ENCODE results near the gene MGA.
A peak's percentile ranks its signal among the peaks of the same experiment; 100 is the strongest.

Gene MGA

DNA sequence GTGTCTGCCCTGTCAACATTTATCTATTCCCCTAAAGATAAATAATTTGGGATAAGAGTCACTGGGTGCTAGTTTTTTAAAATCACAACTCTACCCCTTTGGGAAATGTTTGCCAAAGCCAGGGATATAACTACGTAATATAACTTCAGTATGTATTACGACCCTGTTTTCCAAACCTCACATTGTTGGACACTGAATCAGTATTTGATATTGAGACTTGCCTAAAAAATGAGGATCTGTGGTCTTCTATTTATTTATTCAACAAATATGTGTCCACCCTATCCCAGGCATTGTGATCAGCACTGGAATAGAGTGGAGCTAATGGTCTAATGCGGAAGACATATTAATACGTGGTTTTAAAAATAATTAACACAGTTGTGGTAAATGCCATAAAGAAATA is 4.5 kb upstream of the MGA start:
- H3K4me3 ChIP-seq (ENCODE audit: low read depth, low read length): no peak overlapping the region
- DNase-seq (ENCODE audit: low read depth): no peak

GRCh38 chr15:41656188-41656587 is 4.0 kb upstream of the MGA start:
- no peak for DNase-seq (ENCODE audit: low read depth)
- H3K4me3 ChIP-seq (ENCODE audit: low read depth, low read length): no peak overlapping the region

DNA sequence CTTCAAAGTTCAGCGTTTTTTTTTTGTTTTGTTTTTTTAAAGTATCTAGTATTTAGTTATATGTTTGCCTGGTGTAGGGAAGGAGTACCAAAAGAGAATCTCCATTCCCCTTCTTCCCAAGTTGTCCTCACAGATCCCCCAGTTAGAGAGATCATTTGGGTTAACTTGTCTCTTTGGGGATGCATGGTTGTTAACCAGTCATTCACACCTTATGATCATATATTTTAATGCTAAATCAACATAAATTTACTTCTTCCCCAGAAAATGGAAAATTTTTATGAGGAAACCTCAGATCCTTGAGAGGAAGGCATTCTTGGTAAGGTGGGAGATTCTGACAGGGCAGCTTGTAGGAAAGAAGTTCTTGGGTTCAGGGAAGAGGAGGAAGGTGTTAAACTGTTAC is 1.5 kb upstream of the MGA start:
- no peak for DNase-seq (ENCODE audit: low read depth)
- no peak overlapping the region for H3K4me3 ChIP-seq (ENCODE audit: low read depth, low read length)

- H3K4me3 ChIP-seq (ENCODE audit: low read depth, low read length): no peak overlapping the region
- no peak for DNase-seq (ENCODE audit: low read depth)
These were observed 1.0 kb upstream of the MGA start for GRCh38 chr15:41659190-41659589.

DNA sequence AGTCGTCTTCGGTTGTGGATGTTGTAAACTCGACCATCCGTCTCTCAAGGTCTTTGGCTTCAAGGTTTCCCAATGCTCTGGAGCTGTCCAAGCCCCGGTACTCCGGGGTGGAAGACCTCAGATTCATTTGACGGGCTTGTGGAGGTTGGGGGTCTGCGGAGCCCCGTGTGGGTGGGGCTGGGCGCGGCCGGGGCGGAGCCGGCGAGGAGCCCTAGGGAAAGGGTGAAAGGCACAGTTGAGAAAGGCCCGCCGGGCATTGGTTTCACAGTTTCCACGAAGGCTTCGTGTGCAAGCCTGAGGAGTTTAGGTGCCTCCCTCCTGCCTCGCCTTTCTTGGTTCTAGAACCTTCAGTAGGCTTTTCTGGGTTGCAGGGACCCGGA is 360 bp upstream of the MGA start:
- peak overlapping the region; percentile 71 for H3K4me3 ChIP-seq (ENCODE audit: low read depth, low read length)
- no peak for DNase-seq (ENCODE audit: low read depth)

DNA sequence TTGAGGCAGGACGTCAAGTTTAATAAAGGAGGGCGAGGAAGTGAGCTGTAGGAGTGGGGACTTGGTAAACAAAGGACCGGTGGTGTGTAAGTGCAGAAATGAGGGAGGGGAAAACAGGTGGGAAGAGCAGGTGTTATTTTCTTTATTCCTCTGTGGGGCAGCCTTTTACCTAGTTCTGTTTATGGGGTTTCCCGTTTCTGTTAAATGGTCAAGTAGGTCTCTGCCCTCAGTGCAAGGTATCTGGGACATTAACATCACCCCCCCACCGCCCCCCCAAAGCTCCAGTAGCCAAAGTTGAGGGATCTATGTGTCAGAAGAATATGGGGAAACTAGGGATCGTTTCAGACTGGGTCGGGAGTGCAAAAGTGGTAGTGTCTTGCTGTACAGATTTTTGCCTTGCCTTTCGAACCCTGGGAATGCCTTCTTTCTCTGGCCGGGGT is 893 bp downstream of the MGA start:
- DNase-seq (ENCODE audit: low read depth): no peak
- H3K4me3 ChIP-seq (ENCODE audit: low read depth, low read length): peak overlapping the region; percentile 71

DNA sequence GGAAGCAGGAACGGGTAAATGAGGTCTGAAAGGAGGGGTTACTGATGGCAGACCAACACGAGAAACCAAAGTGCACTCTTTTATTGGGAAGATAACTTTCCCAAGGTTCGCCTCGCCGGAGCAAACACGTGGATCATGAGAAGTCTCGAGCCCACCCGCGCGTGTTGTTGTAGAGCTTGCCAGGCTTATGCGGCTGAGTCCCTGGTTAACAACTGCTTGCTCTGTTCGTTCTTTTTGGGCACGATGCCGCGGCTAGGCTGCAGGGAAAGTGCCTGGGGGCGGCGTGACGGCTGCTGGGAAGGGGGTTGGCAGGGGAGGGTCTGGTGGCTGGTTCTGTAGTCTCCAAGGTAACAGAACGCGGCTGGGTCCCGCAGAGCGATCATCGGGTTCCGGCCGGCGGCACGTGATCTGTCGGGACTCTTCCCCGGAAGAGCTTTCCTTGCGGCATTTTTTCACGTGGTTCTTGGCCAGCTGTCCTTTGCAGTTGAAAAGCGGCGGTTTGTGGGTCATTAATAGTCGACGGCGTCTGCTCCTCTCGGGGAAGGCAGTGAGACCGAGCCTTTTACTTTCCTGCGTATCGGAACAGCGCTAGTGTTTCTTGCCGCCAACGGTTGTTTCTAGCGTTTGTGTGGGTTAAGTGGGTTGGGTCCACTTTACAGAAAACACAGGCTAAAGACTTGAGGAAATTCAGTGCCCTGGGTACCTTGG is 1.5 kb downstream of the MGA start:
- peak overlapping the region; percentile 71 for H3K4me3 ChIP-seq (ENCODE audit: low read depth, low read length)

DNA sequence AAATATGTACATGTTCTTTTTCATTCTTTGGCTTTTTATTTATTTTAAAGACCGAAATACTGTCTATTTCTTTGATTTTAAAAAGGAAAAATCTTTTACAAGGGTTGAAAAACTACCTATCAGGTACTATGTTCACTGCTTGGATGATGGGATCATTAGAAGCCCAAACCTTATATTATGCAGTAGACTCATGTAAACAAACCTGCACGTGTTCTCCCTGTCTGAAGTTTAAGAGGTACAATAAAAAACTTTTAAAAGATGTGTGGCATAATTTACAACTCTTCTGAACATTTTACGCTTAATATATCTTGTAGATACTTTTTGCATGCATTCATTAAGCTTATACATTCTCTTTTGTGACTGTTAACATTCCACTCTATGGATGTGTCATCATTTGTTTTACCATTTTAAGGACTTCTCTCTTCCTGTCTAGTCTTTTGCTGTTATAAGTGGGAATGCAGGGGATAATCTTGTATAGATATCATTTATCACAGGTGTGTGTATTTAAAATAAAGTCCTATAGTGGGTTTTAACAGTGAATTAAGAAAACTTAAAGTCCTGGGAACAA is 6.2 kb downstream of the MGA start:
- no peak for DNase-seq (ENCODE audit: low read depth)
- H3K4me3 ChIP-seq (ENCODE audit: low read depth, low read length): no peak overlapping the region

More for the DNA sequence above, 1.5 kb downstream of the MGA start:
- peak; percentile 29 for DNase-seq (ENCODE audit: low read depth)

DNA sequence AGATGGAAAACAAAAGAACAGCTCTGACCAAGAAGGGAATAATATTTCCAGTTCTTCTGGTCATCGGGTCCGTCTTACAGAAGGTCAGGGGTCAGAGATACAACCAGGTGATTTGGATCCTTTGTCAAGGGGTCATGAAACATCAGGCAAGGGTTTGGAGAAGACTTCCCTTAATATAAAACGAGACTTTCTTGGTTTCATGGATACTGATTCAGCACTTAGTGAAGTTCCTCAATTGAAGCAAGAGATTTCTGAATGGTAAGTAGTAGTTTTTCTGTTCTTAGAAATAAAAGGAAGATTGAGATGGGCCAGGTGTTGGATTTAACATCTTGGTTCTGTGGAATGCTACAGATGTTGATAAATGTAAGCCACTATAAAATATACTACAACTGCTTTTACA is 9.5 kb downstream of the MGA start:
- H3K4me3 ChIP-seq (ENCODE audit: low read depth, low read length): no peak overlapping the region
- no peak for DNase-seq (ENCODE audit: low read depth)

- no peak overlapping the region for H3K4me3 ChIP-seq (ENCODE audit: low read depth, low read length)
- no peak for DNase-seq (ENCODE audit: low read depth)
These were observed 11.7 kb downstream of the MGA start for GRCh38 chr15:41671656-41672648.

- no peak for DNase-seq (ENCODE audit: low read depth)
- H3K4me3 ChIP-seq (ENCODE audit: low read depth, low read length): no peak overlapping the region
These were observed 15.1 kb downstream of the MGA start for GRCh38 chr15:41675337-41675736.

GRCh38 chr15:41678742-41679141 is 18.5 kb downstream of the MGA start:
- DNase-seq (ENCODE audit: low read depth): no peak
- no peak overlapping the region for H3K4me3 ChIP-seq (ENCODE audit: low read depth, low read length)

- no peak for DNase-seq (ENCODE audit: low read depth)
- no peak overlapping the region for H3K4me3 ChIP-seq (ENCODE audit: low read depth, low read length)
These were observed 23.8 kb downstream of the MGA start for GRCh38 chr15:41683955-41684354.

GRCh38 chr15:41688671-41689070 is 28.5 kb downstream of the MGA start:
- no peak overlapping the region for H3K4me3 ChIP-seq (ENCODE audit: low read depth, low read length)
- no peak for DNase-seq (ENCODE audit: low read depth)

DNA sequence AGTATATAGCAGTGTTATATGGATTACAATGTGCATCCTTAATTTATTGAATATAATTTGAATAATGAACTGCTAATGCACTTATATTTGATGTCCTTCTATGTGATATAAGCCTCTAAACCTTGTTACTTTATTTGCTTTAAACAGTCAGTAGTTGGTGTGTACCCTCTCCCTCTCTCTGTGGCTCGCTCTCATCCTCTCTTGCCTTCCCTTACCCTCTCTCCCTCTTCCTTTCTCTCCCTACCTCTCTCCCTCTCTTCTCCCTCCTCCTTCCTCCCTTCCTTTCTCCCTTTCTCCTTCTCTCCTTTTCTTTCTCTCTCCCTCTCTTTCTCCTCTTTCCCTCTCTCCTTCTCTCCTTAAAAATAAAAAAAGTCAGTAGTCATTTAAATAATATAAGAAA is 28.9 kb downstream of the MGA start:
- no peak overlapping the region for H3K4me3 ChIP-seq (ENCODE audit: low read depth, low read length)

DNA sequence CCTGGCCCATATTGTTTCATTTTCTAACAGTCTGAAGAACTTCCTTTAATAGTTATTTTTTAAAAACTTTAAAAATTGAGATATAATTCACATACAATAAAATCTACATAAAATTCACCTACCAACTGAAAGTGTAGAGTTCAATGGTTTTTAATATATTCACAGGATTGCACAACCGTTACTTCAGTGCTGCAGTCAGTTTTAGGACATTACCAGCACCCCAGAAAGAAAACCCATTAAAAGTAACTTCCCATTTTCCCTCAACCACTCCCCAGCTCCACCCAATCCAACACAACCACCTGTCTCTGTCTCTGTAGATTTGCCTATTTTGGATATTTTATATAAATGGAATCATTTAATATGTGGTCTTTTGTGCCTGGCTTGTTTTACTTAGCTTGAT is 29.6 kb downstream of the MGA start:
- no peak overlapping the region for H3K4me3 ChIP-seq (ENCODE audit: low read depth, low read length)
- DNase-seq (ENCODE audit: low read depth): no peak

More for the DNA sequence above, 28.9 kb downstream of the MGA start:
- no peak for DNase-seq (ENCODE audit: low read depth)

DNA sequence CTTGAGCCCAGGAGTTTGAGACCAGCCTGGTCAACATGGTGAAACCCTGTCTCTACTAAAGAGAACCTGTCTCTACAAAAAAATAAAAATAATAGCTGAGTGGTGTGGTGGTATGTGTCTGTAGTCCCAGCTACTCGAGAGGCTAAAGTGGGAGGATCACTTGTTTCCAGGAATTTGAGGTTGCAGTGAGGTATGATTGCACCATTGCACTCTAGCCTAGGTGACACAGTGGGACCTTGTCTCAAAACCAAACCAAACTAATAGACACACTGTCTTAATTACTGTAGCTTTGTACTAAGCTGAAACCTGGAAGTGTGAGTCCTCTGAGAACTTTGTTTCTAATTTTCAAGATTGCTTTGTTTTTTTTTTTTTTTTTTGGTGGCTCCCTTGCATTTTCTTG is 30.4 kb downstream of the MGA start:
- H3K4me3 ChIP-seq (ENCODE audit: low read depth, low read length): no peak overlapping the region
- no peak for DNase-seq (ENCODE audit: low read depth)

DNA sequence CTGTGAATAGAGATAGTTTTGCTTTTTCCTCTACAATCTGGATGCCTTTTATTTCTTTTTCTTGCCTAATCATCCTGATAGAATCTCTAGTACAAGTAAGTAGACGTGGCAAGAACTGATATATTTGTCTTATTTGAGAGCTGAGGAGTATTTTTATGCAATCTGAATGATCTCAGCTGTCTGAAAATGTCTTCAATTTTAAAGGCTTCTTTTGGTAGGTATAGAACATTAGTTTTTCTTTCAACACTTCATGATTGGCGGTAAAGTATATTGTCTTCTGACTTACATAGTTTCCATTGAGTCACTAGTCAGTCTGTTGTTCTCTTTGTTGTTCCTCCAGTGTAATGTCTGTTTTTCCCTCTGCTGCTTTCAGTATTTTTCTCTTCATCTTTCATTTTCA is 31.3 kb downstream of the MGA start:
- no peak for DNase-seq (ENCODE audit: low read depth)
- no peak overlapping the region for H3K4me3 ChIP-seq (ENCODE audit: low read depth, low read length)

DNA sequence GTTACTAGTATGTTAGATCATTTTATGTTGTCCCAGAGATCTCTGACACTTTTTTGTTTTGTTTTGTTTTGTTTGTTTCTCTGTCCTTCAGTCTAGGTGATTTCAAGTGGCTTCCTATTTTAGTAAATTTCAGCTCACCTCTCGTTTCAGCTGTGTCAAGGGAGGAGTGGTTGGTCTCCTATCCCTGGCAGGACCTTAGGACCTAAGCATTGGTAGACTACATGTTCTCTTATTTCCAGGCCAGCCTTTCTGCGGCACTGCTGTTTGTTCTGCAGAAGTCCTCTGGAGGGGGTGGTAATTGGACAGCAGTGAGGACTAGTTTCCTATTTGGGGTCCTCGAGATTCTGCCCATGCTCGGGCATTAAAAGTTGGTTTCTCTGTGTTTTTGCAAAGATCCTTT is 31.8 kb downstream of the MGA start:
- no peak for DNase-seq (ENCODE audit: low read depth)

DNA sequence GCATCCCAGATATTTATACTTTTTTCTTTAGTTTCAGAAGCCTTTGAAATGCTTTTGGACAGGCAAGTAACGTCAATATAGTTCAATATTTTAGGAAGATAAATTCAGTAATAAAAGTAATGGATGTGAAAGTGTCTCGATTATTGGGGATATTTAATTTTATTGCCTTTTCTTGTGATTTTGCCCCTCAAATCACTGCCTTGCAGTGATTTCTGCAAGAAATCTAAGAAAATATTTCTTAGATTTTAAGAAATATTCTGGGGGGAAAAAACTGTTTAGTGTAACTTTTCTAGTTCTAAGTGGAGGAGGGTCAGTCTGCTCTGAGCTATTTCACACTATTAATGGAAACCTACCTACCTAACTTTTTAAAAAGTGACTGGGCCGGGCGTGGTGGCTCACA is 33.6 kb downstream of the MGA start:
- DNase-seq (ENCODE audit: low read depth): no peak
- H3K4me3 ChIP-seq (ENCODE audit: low read depth, low read length): no peak overlapping the region

More for the DNA sequence above, 31.8 kb downstream of the MGA start:
- no peak overlapping the region for H3K4me3 ChIP-seq (ENCODE audit: low read depth, low read length)

Measured in skeletal muscle cell (primary cell).